GM18505 (cell line): ENCODE data around the gene OMP.

ENCODE experiments used
- ATAC-seq: cut with Tn5 transposase; IDR thresholded peaks from one replicate; pipeline ENCODE4 v1.9.1; 2021; ENCODE audit not compliant: unreplicated experiment
- POLR2A ChIP-seq: IDR thresholded peaks from 4 replicates; pipeline ENCODE4 v1.6.1; 2011; ENCODE audit warnings: borderline replicate concordance; ENCODE audit not compliant: insufficient read depth, insufficient read length; ENCODE audit errors: extremely low read depth

Gene OMP

DNA sequence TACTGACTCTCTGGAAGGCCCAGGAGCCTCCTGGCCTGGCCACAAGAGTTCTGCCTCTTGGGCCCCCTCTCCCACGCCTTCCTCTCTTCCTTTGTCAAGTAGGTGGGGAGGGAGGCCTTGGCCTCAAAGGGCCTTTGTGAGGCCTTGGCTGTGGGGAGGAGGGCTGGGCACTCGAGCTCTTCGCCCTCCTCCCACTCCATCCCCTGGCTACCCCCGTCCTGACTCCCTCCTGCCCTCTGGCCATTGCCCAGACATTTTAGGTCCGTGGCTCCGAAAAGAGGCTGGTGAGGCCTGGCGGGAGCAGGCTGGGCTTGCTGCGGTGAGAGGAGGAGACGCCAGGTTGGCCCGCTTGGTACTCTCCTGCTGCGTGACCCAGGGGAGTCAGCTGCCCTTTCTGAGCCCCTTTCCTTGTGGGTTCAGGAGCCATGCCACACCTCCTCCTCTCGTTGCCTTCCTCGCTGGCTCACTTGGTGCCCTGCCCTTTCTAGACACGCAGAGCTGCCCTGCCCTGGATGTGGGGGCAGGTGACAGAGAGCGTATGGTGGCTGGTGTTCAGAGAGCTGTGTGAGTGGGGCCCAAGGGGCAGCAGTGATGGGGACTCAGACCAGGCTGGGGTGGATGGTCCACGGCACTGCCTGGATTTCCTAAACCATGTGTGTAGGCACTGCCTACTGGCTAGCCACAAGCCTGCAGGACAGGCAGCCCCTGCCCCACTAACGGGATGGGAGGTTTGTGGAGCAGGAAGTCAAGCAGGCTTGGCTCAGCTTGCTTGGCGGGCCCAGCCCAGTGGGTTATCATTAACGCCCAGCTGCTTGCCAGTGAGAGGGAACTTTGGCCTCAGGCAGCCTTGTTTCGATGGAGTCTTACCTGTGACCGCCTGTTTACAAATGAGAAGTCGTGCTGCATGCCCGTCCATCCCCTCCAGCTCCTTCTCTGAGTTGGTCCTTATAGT is 15.8 kb upstream of the OMP start:
- no peak for TF ChIP-seq POLR2A
- ATAC-seq, result no peak

DNA sequence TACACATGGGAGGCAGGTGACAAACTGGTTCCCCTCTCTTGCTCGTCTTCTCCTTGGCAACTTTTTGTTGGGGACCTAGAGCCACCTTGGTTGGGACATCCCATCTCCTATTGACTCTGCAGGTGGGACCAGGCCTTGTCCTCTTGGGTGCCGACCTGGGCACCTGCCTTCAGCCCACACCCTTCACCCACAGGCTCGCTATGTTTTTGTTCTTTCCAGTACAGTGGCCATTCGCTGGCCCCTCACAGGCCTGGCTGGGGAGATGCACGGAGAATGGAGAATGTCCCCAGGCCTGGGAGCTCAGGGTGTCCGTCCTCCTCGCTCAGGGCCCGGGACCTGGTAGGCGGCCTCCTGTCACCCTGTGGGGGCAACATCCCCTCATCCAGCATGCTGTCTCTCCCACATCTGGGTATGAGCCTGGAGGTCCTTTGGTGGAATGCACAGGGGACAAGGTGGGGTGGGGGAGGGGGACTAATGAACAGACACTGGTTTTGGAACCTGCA is 14.9 kb upstream of the OMP start:
- no peak for ATAC-seq
- TF ChIP-seq POLR2A, result no peak

DNA sequence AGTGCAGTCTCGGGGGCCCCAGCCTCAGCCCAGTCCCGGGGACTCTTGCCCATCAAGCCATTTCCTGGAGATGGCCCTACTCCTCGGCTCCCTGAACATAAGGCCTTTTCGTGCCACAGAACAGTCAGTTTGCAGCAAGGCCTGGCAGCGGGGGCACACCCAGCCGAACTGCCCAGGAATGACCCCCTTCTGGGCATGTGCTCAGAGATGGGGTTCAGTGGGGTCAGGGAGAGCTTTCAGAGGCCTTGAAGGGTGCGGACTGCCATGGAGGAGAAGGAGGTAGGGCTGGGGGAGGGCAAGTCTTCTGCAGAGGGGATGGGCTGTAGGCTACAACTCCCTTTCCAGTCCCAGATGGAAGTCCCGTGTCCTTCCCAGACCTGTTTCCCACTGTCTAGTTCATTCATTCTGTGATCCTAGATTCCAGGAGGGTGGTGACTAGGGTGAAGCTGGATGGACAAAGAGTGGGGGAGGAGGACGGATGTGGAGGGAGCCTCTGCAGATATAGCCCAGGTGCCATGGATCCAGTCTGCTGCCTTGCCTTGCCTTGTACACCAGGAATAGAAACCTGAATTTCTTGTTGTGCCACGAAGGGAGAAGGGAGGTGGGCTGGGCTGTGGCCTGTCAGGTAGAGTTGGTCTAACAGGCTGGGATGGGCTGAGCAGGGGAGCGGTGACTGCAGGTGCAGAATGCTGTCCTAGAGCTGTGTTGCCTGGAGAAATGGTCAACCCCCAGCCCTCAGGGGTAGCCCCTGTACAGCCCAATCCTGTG is 14.2 kb upstream of the OMP start:
- no peak for ATAC-seq
- no peak for TF ChIP-seq POLR2A

GRCh38 chr11:77089004-77089545 is 13.6 kb upstream of the OMP start:
- ATAC-seq, result no peak
- TF ChIP-seq POLR2A, result no peak

DNA sequence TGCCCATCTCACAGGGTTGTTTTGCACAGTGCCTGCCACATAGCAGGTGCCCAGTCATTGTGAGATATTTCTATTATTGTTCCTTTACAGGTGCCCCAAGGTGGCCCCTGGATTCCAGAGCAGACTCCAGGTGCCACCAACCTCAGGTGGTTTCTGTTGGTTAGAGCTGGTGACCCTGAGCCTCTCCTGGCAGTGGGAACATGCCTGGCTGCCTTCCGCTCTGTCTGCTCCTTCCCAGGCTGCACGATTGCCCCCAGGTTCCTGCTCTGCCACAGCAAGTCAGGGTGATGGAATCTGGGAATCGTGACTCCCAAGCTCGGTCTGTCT is 12.6 kb upstream of the OMP start:
- no peak for ATAC-seq
- no peak for TF ChIP-seq POLR2A

DNA sequence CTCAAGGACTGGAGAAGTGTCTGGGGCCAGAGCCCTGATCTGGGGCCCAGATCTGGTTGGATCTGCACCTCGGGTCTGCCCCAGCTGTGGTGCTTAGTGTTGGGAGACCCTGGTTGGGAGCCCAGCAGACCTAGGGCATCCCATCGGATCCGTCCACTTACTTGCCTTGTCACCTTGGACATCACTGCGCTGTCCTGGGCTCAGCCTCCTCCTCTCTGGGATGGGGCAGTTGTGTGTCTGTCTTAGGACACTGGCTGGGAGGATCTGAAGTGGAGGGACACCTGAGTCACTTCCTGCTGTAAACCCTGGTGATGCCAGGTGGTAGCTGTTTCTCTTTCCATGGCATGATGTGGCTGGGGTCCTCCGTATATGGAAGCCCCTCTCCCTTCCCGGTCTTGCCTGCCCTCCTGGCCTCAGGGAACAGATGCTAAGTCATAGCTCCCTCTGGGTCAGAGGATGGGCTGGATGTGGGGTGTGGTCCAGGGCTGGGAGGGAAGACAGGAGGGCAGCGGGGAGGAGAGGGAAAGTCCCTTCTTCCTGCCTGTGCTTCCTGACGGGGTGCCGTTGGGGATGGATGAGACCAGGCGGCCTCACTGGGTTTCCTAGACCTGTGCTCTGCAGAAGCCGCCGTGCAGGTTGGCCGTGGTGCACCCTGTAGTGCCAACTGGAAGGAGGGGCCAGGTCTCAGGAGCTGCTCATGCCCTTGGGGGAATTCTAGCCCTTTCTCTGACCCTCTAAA is 12.1 kb upstream of the OMP start:
- TF ChIP-seq POLR2A, result no peak
- ATAC-seq, result peak; percentile 11

DNA sequence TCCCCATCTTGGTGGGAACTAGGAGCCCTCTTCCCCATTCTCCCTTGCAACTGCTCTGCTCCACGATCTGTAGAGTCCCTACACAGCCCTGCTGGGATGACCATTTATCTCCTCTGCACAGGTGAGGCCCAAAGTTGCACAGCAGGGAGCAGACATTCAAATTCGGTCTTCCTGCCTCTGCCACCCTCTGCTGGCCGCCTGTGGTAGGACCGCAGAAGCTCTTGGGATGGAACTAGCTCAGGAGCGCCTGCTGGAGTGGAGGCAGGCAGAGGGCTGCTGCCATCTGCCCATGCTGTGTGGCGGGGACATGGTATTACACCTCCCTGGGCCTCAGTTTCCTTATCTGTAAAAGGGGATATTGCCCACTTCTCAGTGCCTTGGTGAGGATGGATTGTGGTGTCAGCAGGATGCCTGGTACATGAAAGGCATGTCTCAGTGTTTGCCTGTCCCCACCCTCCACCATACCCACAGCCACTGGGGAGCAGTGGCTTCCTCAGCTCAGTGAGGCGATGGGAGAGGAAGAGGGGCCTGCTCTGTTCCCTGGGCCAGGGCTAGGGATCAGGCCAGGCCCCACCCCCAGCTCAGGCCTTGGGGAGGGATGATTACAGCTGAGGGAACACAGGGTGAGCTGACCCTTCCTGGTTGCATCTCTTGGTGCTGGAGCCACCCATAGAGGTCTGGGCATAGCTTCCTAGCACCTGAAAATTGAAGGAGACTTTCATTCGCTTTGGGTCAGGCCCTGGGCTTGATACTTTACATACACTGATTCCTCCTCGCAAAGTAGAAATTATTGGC is 11.3 kb upstream of the OMP start:
- ATAC-seq, result peak; percentile 86
- no peak for TF ChIP-seq POLR2A

GRCh38 chr11:77092382-77092781 is 10.3 kb upstream of the OMP start:
- no peak for TF ChIP-seq POLR2A
- no peak for ATAC-seq

DNA sequence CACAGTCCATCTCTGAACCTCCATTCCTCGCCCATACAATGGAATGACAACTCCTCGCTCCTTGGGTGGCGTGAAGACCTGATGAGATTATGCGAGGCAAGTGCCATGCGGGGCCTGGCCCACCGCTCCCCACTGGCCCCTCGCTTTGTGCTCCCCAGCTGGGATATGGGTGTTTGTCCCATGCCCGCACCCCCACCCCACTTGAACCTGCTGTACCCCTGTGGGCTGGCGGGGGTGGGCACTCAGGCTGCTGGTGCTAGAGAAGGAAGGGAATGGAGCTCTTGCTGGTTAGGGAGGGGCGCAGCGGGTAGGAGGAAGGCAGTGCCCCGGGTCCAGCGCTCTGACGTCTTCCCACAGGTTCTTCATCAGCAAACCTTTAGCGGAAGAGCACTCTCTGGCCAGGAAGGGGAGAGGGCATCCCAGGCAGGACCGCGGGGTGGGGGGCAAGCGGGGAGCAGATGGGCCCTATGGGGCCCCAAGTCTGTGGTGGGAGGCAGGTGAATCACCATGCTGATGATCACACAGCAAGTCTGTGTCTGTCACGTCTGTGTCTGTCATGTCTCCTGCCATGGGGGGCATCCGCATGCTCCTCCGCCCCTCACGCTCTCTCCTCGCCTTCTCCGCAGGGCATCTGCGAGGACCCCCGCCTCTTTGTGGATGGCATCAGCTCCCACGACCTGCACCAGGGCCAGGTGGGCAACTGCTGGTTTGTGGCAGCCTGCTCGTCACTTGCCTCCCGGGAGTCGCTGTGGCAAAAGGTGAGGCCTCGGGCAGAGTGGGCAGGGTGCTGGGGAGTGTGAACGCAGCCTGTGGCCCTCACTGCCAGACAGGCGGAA is 9.4 kb upstream of the OMP start:
- no peak for ATAC-seq
- TF ChIP-seq POLR2A, result no peak

DNA sequence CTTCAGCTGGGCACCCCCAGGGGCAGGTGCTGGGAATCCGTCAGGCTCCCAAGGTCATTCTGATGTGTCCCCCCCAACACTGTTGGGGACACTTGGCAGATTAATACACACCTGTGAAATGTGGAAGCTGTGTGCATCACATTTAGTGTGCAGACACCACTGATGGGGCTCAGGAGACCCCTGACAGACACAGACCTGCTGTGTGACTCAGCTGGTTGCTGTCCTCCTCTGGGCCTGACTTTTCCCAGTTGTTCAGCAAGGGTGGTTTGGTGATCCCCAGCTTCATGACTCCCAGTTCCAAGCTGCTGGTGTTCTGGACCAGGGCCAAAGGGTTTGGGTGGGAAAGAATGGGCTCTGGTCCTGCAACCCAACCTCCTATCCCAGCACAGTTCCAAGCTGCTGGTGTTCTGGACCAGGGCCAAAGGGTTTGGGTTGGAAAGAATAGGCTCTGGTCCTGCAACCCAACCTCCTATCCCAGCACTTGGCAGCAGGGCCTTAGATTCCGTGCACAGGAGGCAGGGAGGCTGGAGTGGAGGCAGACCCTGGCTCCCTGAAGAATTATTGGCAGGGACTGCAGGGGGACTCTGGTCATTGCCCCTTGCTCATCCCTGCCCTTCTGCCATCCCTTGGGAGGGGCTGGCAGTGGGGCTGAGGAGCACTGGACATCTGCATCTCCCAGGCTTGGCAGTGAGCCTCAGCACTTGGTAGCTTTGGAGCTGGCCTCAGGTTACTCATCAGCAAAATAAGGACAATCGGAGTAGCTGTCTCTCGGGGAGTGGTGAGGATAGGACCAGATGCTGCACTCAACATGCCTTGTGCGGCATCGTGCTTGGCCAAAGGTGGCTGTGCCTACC is 8.4 kb upstream of the OMP start:
- no peak for ATAC-seq
- no peak for TF ChIP-seq POLR2A
